ENCODE data around the gene IGFN1. TPM values are rescaled to one million over a fixed set of nuclear protein-coding genes. Genes with fewer than 3 reads are reported as not detected.

The IGFN1 gene
- total and polyA plus RNA-seq, 2 experiments from 2014 or later, result not detected

DNA sequence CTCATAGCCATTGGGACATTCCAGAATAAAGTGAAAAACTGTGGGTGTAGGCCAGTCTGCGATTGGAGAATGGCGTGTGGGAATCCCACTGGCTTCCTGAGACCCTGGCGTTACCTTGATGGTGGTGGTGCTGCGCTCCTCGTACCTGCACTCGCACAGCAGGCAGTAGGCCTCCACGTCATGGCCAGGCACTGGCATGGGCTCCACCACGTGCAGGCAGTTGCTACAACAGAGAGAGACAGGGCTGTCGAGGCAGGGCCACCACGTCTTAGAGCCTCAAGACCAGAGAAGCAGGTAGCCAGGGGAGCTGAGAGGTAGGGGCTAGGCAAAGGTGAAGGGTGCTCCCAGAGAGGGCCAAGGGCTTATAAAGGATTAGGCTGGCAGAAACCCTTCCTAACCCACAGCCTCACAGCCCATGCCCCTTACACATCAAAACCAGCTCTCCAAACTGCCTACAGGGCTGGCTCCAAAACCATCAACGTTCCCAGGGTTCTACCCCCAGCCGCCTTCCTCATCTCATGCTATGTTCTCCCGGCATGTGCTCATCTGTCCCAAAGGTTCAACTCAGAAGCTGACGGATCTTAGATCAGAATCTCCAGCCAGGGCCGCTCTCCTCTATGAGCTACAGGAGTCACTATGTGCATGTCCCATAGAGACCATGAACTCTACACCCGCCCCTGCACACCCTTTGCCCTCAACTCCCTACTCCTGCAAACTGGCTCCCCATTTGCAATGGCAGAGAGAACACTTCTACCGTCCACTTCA, 43.8 kb upstream of the IGFN1 start:
- ATAC-seq, result no peak
- H3K4me1 ChIP-seq (ENCODE audit: insufficient read depth), result no peaks in the 10 kb centered on the region
- Mint-ChIP-seq H3K4me3 (no peak overlapping the region), H3K36me3 (ENCODE audit: low read depth) (peaks cover 99% of the 10 kb centered on the region), H3K4me1 (no peaks in the 10 kb centered on the region), H3K27me3 (ENCODE audit: insufficient read depth, low read depth, poor library complexity) (peaks cover 3% of the 10 kb centered on the region), H3K27ac (no peak overlapping the region), H3K9me3 (no peaks in the 10 kb centered on the region)
- no peak overlapping the region for H3K4me2 ChIP-seq
- H3K9me2 ChIP-seq (ENCODE audit: insufficient read depth), result no peaks in the 10 kb centered on the region
- DNase-seq (ENCODE audit: low spot score), result no peak
- H3K4me3 ChIP-seq, result no peak overlapping the region
- H3F3A ChIP-seq (replicated peaks; ENCODE audit: low read depth), result no peaks in the 10 kb centered on the region
- peaks cover 50% of the 10 kb centered on the region for H3K36me3 ChIP-seq (ENCODE audit: insufficient read depth)
- H3K27me3 ChIP-seq (ENCODE audit: insufficient read depth), result no peaks in the 10 kb centered on the region
- no peak overlapping the region for H2AFZ ChIP-seq
- H4K20me1 ChIP-seq (replicated peaks; ENCODE audit: insufficient read depth), result peaks cover 12% of the 10 kb centered on the region; the same call in 1 of the 2 replicates
- no peak for TF ChIP-seq ZNF462 (CRISPR knock-in tag; IDR thresholded peaks at IDR 0.05)
- TF ChIP-seq STAT1 (IDR thresholded peaks at IDR 0.05; ENCODE audit: unreplicated experiment), result no peak
- no peak for TF ChIP-seq EZH2 (IDR thresholded peaks at IDR 0.05; ENCODE audit: low read depth, unreplicated experiment)
- TF ChIP-seq NANOG (IDR thresholded peaks at IDR 0.05; ENCODE audit: borderline replicate concordance), result no peak
- no peak for TF ChIP-seq ZNF331 (CRISPR knock-in tag; IDR thresholded peaks at IDR 0.05; ENCODE audit: low read depth)
- TF ChIP-seq JUNB (IDR thresholded peaks at IDR 0.05; ENCODE audit: unreplicated experiment), result no peak
- no peak for TF ChIP-seq POLR2AphosphoS5 (IDR thresholded peaks at IDR 0.05; ENCODE audit: low read depth)
- TF ChIP-seq, protein P1, sequence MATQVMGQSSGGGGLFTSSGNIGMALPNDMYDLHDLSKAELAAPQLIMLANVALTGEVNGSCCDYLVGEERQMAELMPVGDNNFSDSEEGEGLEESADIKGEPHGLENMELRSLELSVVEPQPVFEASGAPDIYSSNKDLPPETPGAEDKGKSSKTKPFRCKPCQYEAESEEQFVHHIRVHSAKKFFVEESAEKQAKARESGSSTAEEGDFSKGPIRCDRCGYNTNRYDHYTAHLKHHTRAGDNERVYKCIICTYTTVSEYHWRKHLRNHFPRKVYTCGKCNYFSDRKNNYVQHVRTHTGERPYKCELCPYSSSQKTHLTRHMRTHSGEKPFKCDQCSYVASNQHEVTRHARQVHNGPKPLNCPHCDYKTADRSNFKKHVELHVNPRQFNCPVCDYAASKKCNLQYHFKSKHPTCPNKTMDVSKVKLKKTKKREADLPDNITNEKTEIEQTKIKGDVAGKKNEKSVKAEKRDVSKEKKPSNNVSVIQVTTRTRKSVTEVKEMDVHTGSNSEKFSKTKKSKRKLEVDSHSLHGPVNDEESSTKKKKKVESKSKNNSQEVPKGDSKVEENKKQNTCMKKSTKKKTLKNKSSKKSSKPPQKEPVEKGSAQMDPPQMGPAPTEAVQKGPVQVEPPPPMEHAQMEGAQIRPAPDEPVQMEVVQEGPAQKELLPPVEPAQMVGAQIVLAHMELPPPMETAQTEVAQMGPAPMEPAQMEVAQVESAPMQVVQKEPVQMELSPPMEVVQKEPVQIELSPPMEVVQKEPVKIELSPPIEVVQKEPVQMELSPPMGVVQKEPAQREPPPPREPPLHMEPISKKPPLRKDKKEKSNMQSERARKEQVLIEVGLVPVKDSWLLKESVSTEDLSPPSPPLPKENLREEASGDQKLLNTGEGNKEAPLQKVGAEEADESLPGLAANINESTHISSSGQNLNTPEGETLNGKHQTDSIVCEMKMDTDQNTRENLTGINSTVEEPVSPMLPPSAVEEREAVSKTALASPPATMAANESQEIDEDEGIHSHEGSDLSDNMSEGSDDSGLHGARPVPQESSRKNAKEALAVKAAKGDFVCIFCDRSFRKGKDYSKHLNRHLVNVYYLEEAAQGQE (IDR thresholded peaks at IDR 0.05; ENCODE audit: unreplicated experiment), result no peak
- no peak for TF ChIP-seq EZH2phosphoT487 (IDR thresholded peaks at IDR 0.05; ENCODE audit: unreplicated experiment)
- TF ChIP-seq, protein P2, sequence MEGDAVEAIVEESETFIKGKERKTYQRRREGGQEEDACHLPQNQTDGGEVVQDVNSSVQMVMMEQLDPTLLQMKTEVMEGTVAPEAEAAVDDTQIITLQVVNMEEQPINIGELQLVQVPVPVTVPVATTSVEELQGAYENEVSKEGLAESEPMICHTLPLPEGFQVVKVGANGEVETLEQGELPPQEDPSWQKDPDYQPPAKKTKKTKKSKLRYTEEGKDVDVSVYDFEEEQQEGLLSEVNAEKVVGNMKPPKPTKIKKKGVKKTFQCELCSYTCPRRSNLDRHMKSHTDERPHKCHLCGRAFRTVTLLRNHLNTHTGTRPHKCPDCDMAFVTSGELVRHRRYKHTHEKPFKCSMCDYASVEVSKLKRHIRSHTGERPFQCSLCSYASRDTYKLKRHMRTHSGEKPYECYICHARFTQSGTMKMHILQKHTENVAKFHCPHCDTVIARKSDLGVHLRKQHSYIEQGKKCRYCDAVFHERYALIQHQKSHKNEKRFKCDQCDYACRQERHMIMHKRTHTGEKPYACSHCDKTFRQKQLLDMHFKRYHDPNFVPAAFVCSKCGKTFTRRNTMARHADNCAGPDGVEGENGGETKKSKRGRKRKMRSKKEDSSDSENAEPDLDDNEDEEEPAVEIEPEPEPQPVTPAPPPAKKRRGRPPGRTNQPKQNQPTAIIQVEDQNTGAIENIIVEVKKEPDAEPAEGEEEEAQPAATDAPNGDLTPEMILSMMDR (conservative IDR thresholded peaks at IDR 0.05; ENCODE audit: low read depth in 2 of 2), result no peak
- no peak for TF ChIP-seq ETS1 (IDR thresholded peaks at IDR 0.05)
- no peak for TF ChIP-seq ZNF114 (CRISPR knock-in tag; IDR thresholded peaks at IDR 0.05)
- no peak for TF ChIP-seq CREB1 (CRISPR knock-in tag; IDR thresholded peaks at IDR 0.05; ENCODE audit: low read depth)
- H3K79me2 ChIP-seq (replicated peaks; ENCODE audit: insufficient read depth), result no peaks in the 10 kb centered on the region; the same call in 1 of the 2 replicates
- H3K27ac ChIP-seq (ENCODE audit: low read depth), result no peak overlapping the region
